GM12878 (cell line): ENCODE measurements around the gene PDLIM4. TPM values are rescaled to one million over a fixed set of nuclear protein-coding genes. Genes with fewer than 3 reads are reported as not detected.

ENCODE experiments used
- CBFB ChIP-seq: IDR thresholded peaks from 2 replicates; pipeline ENCODE4 v1.6.1; 2016; ENCODE audit warnings: antibody characterized with exemption, low read depth
- CHD1 ChIP-seq: IDR thresholded peaks from 2 replicates; pipeline ENCODE4 v1.6.1; 2012; ENCODE audit warnings: low read depth, low read length, improper control_type of control experiment
- EGR1 ChIP-seq, 2 experiments: IDR thresholded peaks; 1 replicate in 1 of 2; 2 replicates in 1 of 2; pipeline ENCODE4 v1.6.1; 2011 to 2012; ENCODE audit warnings: low read depth in 2 of 2, low read length in 2 of 2, borderline replicate concordance in 1 of 2, mild to moderate bottlenecking in 1 of 2, moderate library complexity in 1 of 2
- FOXK2 ChIP-seq: fragments of 450-650 bp; IDR thresholded peaks from 2 replicates; pipeline ENCODE4 v1.6.1; 2017; ENCODE audit warnings: mild to moderate bottlenecking, moderate library complexity
- IKZF1 ChIP-seq: fragments of 450-650 bp; conservative IDR thresholded peaks from 2 replicates; pipeline ENCODE4 v1.6.1; 2017; ENCODE audit warnings: antibody characterized with exemption, mild to moderate bottlenecking
- KLF5 ChIP-seq: fragments of 450-650 bp; IDR thresholded peaks from 2 replicates; pipeline ENCODE4 v1.6.1; 2014; ENCODE audit warnings: mild to moderate bottlenecking; ENCODE audit not compliant: partially characterized antibody
- MEF2B ChIP-seq: fragments of 450-650 bp; IDR thresholded peaks from 2 replicates; pipeline ENCODE4 v1.6.1; 2018; ENCODE audit warnings: mild to moderate bottlenecking, moderate library complexity; ENCODE audit not compliant: partially characterized antibody, poor library complexity, severe bottlenecking
- MYC ChIP-seq: IDR thresholded peaks from 2 replicates; pipeline ENCODE4 v1.6.1; 2011; ENCODE audit warnings: mild to moderate bottlenecking, low read length, moderate library complexity, inconsistent platforms; ENCODE audit not compliant: insufficient read depth, insufficient replicate concordance, insufficient read length, severe bottlenecking
- NFYA ChIP-seq: IDR thresholded peaks from 2 replicates; pipeline ENCODE4 v1.6.1; 2011; ENCODE audit warnings: low read depth, mild to moderate bottlenecking, low read length, improper control_type of control experiment, borderline replicate concordance
- NR2F1 ChIP-seq: fragments of 450-650 bp; conservative IDR thresholded peaks from 2 replicates; pipeline ENCODE4 v1.6.1; 2017; ENCODE audit warnings: mild to moderate bottlenecking
- RAD51 ChIP-seq: fragments of 450-650 bp; IDR thresholded peaks from 2 replicates; pipeline ENCODE4 v1.6.1; 2016; ENCODE audit warnings: moderate library complexity, mild to moderate bottlenecking, inconsistent platforms
- RFX5 ChIP-seq: IDR thresholded peaks from 2 replicates; pipeline ENCODE4 v1.6.1; 2011; ENCODE audit warnings: low read depth, low read length, improper control_type of control experiment
- TCF12 ChIP-seq: IDR thresholded peaks from 2 replicates; pipeline ENCODE4 v1.6.1; 2011; ENCODE audit warnings: low read depth, mild to moderate bottlenecking, low read length
- ZNF207 ChIP-seq: fragments of 450-650 bp; IDR thresholded peaks from 2 replicates; pipeline ENCODE4 v1.6.1; 2014; ENCODE audit warnings: antibody characterized with exemption, mild to moderate bottlenecking, borderline replicate concordance
- polyA plus RNA-seq, 11 experiments: library from polyadenylated mRNA; depleted of rRNA in 4 of 11; unstranded in 6 of 11; stranded (reverse) in 5 of 11; fragments of >200 nt; fragmentation: Nextera tagmentation in 4 of 11; fragmentation: Illumina TruSeq in 1 of 11; extraction: Ambion mirVana in 4 of 11; extraction: Trizol in 1 of 11; gene quantifications; 1 replicate in 1 of 11; 2 replicates in 10 of 11; pipeline versions ENCODE4 v1.2.1 to v1.2.3, GENCODE V29; 2011 to 2016; ENCODE audit warnings: inconsistent platforms in 2 of 11, missing spikeins in 2 of 11, low read depth in 1 of 11
- total RNA-seq, 4 experiments: library from RNA; depleted of rRNA in 3 of 4; stranded (reverse); fragments of >200 nt in 3 of 4; fragmentation: Illumina TruSeq in 1 of 4; extraction: Trizol in 1 of 4; gene quantifications; 2 replicates each; pipeline versions ENCODE4 v1.2.1 to v1.2.3, GENCODE V29; 2013 to 2021
- TF ChIP-seq, protein P1 (sequence below): fragments of 450-650 bp; IDR thresholded peaks from 2 replicates; pipeline ENCODE4 v1.6.1; 2017; ENCODE audit warnings: mild to moderate bottlenecking, moderate library complexity
- TF ChIP-seq, protein P2 (sequence below): fragments of 450-650 bp; conservative IDR thresholded peaks from 2 replicates; pipeline ENCODE4 v1.6.1; 2017; ENCODE audit warnings: mild to moderate bottlenecking, moderate library complexity

PDLIM4 gene
- total and polyA plus RNA-seq, 10 of the 15 experiments (the other 5 are each of a cell fraction or from before 2014, with no cell fraction given) = 0.13 to 1.7 (median 0.39) TPM; not detected in 3

DNA sequence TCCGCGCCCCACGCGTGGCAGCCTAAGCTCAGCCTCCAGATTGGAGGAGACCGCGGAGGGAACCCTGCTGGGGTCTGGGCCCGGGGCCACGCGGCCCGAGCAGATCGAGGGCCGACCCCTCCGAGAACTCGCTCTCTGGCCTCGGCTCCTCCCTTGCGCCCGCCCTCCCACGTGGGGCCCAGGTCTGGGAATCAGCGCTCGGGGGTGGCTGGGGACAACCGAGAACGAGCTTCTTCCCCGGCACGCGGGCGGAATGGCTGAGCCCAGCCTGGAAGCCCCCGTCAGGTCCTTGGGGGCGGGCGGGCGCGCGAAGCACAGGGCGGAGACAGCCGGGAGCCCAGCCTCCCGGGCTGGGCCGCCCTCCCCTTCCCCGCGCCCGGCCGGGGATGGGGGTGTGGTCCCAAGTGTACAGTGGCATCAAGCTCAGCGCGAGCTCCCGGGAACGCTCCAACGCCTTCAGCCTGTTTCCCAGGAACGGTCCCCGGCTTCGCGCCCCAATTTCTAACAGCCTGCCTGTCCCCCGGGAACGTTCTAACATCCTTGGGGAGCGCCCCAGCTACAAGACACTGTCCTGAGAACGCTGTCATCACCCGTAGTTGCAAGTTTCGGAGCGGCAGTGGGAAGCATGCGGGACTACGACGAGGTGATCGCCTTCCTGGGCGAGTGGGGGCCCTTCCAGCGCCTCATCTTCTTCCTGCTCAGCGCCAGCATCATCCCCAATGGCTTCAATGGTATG, 36.7 kb downstream of the PDLIM4 start, which contains the start of gene SLC22A4 (continued):
- TF ChIP-seq, protein P1, sequence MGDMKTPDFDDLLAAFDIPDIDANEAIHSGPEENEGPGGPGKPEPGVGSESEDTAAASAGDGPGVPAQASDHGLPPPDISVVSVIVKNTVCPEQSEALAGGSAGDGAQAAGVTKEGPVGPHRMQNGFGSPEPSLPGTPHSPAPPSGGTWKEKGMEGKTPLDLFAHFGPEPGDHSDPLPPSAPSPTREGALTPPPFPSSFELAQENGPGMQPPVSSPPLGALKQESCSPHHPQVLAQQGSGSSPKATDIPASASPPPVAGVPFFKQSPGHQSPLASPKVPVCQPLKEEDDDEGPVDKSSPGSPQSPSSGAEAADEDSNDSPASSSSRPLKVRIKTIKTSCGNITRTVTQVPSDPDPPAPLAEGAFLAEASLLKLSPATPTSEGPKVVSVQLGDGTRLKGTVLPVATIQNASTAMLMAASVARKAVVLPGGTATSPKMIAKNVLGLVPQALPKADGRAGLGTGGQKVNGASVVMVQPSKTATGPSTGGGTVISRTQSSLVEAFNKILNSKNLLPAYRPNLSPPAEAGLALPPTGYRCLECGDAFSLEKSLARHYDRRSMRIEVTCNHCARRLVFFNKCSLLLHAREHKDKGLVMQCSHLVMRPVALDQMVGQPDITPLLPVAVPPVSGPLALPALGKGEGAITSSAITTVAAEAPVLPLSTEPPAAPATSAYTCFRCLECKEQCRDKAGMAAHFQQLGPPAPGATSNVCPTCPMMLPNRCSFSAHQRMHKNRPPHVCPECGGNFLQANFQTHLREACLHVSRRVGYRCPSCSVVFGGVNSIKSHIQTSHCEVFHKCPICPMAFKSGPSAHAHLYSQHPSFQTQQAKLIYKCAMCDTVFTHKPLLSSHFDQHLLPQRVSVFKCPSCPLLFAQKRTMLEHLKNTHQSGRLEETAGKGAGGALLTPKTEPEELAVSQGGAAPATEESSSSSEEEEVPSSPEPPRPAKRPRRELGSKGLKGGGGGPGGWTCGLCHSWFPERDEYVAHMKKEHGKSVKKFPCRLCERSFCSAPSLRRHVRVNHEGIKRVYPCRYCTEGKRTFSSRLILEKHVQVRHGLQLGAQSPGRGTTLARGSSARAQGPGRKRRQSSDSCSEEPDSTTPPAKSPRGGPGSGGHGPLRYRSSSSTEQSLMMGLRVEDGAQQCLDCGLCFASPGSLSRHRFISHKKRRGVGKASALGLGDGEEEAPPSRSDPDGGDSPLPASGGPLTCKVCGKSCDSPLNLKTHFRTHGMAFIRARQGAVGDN = peak; percentile 75
- TF ChIP-seq FOXK2 (peak; percentile 60), MYC (no peak), CBFB (no peak), RFX5 (0 out of 2 replicates have a peak, but pooled peaks have one; percentile 8), NR2F1 (no peak; the same call in 1 of the 2 replicates), CHD1 (peak; percentile 69; the same call in 1 of the 2 replicates), TCF12 (0 out of 2 replicates have a peak, but pooled peaks have one; percentile 12), IKZF1 (peak; percentile 55), KLF5 (peak; percentile 58), ZNF207 (peak; percentile 38; the same call in 1 of the 2 replicates), EGR1 (IDR thresholded peaks at IDR 0.05; ENCODE audit: borderline replicate concordance in 1 of 2, low read depth in 2 of 2, low read length in 2 of 2) (peak in 1 of 2 experiments; percentile 20; a peak in 1 of 3 replicates), MEF2B (peak; percentile 71), NFYA (no peak), RAD51 (peak; percentile 64)
- TF ChIP-seq, protein P2, sequence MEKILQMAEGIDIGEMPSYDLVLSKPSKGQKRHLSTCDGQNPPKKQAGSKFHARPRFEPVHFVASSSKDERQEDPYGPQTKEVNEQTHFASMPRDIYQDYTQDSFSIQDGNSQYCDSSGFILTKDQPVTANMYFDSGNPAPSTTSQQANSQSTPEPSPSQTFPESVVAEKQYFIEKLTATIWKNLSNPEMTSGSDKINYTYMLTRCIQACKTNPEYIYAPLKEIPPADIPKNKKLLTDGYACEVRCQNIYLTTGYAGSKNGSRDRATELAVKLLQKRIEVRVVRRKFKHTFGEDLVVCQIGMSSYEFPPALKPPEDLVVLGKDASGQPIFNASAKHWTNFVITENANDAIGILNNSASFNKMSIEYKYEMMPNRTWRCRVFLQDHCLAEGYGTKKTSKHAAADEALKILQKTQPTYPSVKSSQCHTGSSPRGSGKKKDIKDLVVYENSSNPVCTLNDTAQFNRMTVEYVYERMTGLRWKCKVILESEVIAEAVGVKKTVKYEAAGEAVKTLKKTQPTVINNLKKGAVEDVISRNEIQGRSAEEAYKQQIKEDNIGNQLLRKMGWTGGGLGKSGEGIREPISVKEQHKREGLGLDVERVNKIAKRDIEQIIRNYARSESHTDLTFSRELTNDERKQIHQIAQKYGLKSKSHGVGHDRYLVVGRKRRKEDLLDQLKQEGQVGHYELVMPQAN = peak; percentile 19; the same call in 1 of the 2 replicates
